Spleen (tissue), 7 donors: ENCODE data around the gene PGM3.

ENCODE experiments used
- POLR2A ChIP-seq, 3 donors: fragments of 450-650 bp; IDR thresholded peaks; one replicate each; pipeline ENCODE4 v1.5.1; 2017; ENCODE audit warnings: antibody characterized with exemption in 3 of 3, mild to moderate bottlenecking in 1 of 3
- POLR2AphosphoS5 ChIP-seq, 3 donors: sonication (generic); formaldehyde crosslinking; IDR thresholded peaks; one replicate each; pipeline ENCODE4 v1.5.1; 2017; ENCODE audit warnings: antibody characterized with exemption in 3 of 3
- TF ChIP-seq, protein P1 (sequence below), 11 experiments: fragments of 200-600 bp in 7 of 11; fragments of 450-650 bp in 4 of 11; sonication (generic) in 4 of 11; IDR thresholded peaks in 8 of 11; conservative IDR thresholded peaks in 3 of 11; 1 replicate in 7 of 11; 2 replicates in 4 of 11; pipeline versions ENCODE4 v1.4.0 to v1.8.0; 2016 to 2021; ENCODE audit warnings: antibody characterized with exemption in 11 of 11, inconsistent platforms in 4 of 11, mild to moderate bottlenecking in 1 of 11
- donor health status: DM: no; HTN: no; CAD: no; lungs with moderate emphysema.
- donor health status: DM: no; HTN: no; CAD: no.
- donor health status: DM: no; HTN: no; CAD: no.

DNA sequence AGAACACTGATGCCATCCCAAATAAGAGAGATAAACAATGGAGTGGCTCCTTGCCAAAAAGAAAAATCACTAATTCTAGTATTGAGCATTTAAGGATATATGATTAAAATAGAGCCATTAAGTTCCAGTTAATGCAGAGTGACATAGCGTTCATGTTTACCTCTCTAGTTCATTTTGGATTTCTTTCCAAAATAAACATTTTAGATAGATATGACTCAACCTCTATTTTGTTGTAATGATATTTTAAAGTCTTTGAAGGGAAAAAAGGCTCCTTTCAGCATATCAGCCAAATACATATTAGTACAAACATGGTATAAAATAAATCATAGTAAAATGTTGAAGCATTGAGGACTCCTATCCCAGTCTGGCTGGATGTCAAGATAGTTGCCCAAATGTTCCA lies 33.5 kb upstream of the PGM3 start:
- TF ChIP-seq, protein P1, sequence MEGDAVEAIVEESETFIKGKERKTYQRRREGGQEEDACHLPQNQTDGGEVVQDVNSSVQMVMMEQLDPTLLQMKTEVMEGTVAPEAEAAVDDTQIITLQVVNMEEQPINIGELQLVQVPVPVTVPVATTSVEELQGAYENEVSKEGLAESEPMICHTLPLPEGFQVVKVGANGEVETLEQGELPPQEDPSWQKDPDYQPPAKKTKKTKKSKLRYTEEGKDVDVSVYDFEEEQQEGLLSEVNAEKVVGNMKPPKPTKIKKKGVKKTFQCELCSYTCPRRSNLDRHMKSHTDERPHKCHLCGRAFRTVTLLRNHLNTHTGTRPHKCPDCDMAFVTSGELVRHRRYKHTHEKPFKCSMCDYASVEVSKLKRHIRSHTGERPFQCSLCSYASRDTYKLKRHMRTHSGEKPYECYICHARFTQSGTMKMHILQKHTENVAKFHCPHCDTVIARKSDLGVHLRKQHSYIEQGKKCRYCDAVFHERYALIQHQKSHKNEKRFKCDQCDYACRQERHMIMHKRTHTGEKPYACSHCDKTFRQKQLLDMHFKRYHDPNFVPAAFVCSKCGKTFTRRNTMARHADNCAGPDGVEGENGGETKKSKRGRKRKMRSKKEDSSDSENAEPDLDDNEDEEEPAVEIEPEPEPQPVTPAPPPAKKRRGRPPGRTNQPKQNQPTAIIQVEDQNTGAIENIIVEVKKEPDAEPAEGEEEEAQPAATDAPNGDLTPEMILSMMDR (IDR thresholded peaks at IDR 0.05 in 8 of 11, conservative IDR thresholded peaks at IDR 0.05 in 3 of 11) = no peak
- TF ChIP-seq POLR2AphosphoS5 (IDR thresholded peaks at IDR 0.05) = no peak
- no peak for TF ChIP-seq POLR2A (IDR thresholded peaks at IDR 0.05)
